OCI-LY3 (cell line): ENCODE results near the gene FRS3.
A peak's percentile ranks its signal among the peaks of the same experiment; 100 is the strongest.

Source experiments
- H2AFZ ChIP-seq: fragments of 200-600, 300-600 bp; shearing (Covaris generic); 2 replicates; pipeline ENCODE4 v1.6.0; 2014; ENCODE audit warnings: antibody characterized with exemption, low read depth, low read length
- H3K27ac ChIP-seq: fragments of 200-600, 300-600 bp; sonication (generic); 2 replicates; pipeline ENCODE4 v1.5.1; 2014; ENCODE audit warnings: mild to moderate bottlenecking, low read length, moderate library complexity, mixed read lengths
- H3K27me3 ChIP-seq: fragments of 200-600, 300-600 bp; sonication (generic); 2 replicates; pipeline ENCODE4 v1.6.1; 2014; ENCODE audit warnings: low read depth, low read length, mixed read lengths
- H3K36me3 ChIP-seq: fragments of 200-600, 300-600 bp; sonication (generic); replicated peaks from 2 replicates; pipeline ENCODE3; 2014; ENCODE audit warnings: low read depth, low read length, mixed read lengths
- H3K4me1 ChIP-seq: fragments of 300-600, 200-600 bp; sonication (generic); 2 replicates; pipeline ENCODE4 v1.6.1; 2014; ENCODE audit warnings: low read length, mixed read lengths
- H3K4me2 ChIP-seq: fragments of 200-600, 300-600 bp; sonication (generic); 2 replicates; pipeline ENCODE4 v1.6.1; 2014; ENCODE audit warnings: low read length, mixed read lengths
- H3K4me3 ChIP-seq: fragments of 300-600, 200-600 bp; sonication (generic); 2 replicates; pipeline ENCODE4 v1.5.1; 2014; ENCODE audit warnings: antibody characterized with exemption, mild to moderate bottlenecking, low read length, moderate library complexity
- H3K79me2 ChIP-seq: fragments of 300-600, 200-600 bp; shearing (Covaris generic); 2 replicates; pipeline ENCODE4 v1.6.1; 2014; ENCODE audit warnings: mild to moderate bottlenecking, low read length, mixed read lengths
- H3K9ac ChIP-seq: fragments of 300-600, 200-600 bp; shearing (Covaris generic); 2 replicates; pipeline ENCODE4 v1.6.0; 2014; ENCODE audit warnings: mild to moderate bottlenecking, low read length, moderate library complexity
- H3K9me3 ChIP-seq: fragments of 200-600, 300-600 bp; shearing (Covaris generic); 2 replicates; pipeline ENCODE4 v1.6.1; 2014; ENCODE audit warnings: low read length, mixed read lengths; ENCODE audit not compliant: insufficient read depth
- H4K20me1 ChIP-seq: fragments of 200-600, 300-600 bp; sonication (generic); 2 replicates; pipeline ENCODE4 v1.6.1; 2016; ENCODE audit warnings: low read length, mixed read lengths; ENCODE audit not compliant: insufficient read depth
- EZH2phosphoT487 ChIP-seq: fragments of 200-600 bp; shearing (Covaris generic); IDR thresholded peaks from 2 replicates; pipeline ENCODE4 v1.6.1; 2018; ENCODE audit warnings: antibody characterized with exemption, mixed run types, low read depth
- TF ChIP-seq, protein P1 (sequence below): fragments of 200-600, 300-600 bp; sonication (generic); IDR thresholded peaks from 2 replicates; pipeline ENCODE4 v1.5.1; 2014; ENCODE audit warnings: antibody characterized with exemption, low read length, low read depth

FRS3 gene

DNA sequence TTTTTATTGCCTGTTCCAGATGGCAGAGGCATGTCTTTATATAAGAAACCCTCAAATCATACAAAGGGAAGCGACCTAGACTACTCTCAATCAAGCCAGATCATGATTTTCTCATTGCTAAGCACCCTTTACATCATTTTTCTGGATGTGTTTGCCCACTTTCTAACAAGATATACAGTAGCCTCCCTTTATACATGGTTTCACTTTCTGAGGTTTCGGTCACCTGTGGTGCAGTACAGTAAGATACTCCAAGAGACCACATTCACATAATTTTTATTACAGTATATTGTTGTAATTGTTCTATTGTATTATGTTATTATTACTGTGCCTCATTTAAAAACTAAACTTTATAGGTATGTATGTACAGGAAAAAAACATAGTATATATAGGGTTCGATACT is 31.4 kb upstream of the FRS3 start:
- no peak overlapping the region for H2AFZ ChIP-seq
- no peaks in the 10 kb centered on the region for H3K27me3 ChIP-seq
- no peaks in the 10 kb centered on the region for H4K20me1 ChIP-seq
- H3K27ac ChIP-seq: no peak overlapping the region
- TF ChIP-seq, protein P1, sequence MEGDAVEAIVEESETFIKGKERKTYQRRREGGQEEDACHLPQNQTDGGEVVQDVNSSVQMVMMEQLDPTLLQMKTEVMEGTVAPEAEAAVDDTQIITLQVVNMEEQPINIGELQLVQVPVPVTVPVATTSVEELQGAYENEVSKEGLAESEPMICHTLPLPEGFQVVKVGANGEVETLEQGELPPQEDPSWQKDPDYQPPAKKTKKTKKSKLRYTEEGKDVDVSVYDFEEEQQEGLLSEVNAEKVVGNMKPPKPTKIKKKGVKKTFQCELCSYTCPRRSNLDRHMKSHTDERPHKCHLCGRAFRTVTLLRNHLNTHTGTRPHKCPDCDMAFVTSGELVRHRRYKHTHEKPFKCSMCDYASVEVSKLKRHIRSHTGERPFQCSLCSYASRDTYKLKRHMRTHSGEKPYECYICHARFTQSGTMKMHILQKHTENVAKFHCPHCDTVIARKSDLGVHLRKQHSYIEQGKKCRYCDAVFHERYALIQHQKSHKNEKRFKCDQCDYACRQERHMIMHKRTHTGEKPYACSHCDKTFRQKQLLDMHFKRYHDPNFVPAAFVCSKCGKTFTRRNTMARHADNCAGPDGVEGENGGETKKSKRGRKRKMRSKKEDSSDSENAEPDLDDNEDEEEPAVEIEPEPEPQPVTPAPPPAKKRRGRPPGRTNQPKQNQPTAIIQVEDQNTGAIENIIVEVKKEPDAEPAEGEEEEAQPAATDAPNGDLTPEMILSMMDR: no peak
- no peak for TF ChIP-seq EZH2phosphoT487
- peaks cover under 1% of the 10 kb centered on the region for H3K36me3 ChIP-seq
- H3K9ac ChIP-seq: no peak overlapping the region
- H3K4me1 ChIP-seq: peaks cover 7% of the 10 kb centered on the region
- no peak overlapping the region for H3K4me3 ChIP-seq
- H3K79me2 ChIP-seq: no peaks in the 10 kb centered on the region
- H3K4me2 ChIP-seq: peak overlapping the region; percentile 10; the same call in 1 of the 2 replicates
- no peaks in the 10 kb centered on the region for H3K9me3 ChIP-seq

DNA sequence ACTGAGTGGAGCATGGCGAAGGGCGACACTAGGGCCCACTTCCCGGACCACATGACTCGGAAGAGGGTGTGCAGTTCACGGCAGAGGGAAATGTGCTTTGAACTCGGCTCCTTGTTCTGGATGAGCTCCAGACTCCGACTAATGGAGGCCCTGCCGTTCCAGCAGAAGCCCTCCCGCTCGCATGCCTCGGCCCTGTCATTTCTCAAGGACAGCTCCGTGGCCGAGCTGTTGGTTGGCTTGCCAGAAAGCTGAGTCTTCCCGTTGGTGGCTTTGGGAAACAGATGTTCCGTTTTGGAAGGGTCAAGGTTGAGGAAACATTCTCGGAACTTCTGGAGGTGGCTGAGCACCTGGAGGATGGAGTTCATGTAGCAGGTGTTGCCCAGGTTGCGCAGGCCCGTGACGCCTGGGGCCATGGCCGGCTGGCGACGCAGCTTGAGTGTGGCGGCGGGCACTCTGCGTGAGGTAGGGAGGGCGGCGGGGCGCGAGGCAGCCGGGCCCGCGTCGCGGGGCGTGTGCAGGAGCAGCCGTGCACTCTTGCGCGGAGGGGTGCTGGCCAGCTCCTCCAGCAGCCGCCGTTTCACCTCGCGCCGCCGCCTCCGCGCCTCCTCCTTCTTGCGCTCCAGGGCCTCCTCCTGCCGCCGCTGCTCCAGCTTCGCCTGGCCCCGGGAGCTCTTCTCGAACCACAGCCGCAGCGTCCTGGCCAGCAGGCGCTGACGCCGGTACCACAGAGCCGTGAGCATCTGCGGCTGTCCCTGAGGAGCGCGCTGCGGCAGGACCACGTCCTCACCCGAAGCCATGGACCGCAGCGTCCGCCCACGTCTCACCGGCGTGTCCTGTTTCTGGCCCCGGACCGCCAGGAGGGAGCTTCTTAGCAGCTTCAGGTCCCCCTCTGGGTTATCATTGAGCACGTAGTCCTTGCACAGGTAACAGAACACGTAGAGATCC is 26.4 kb upstream of the FRS3 start:
- H4K20me1 ChIP-seq: no peaks in the 10 kb centered on the region
- TF ChIP-seq EZH2phosphoT487: no peak
- TF ChIP-seq, protein P1: no peak
- H3K27ac ChIP-seq: no peak overlapping the region
- no peaks in the 10 kb centered on the region for H3K9me3 ChIP-seq
- no peaks in the 10 kb centered on the region for H3K79me2 ChIP-seq
- no peak overlapping the region for H2AFZ ChIP-seq
- peaks cover 6% of the 10 kb centered on the region for H3K36me3 ChIP-seq
- no peak overlapping the region for H3K9ac ChIP-seq
- no peak overlapping the region for H3K4me3 ChIP-seq
- peaks cover 6% of the 10 kb centered on the region for H3K4me1 ChIP-seq
- no peaks in the 10 kb centered on the region for H3K27me3 ChIP-seq
- H3K4me2 ChIP-seq: no peak overlapping the region

DNA sequence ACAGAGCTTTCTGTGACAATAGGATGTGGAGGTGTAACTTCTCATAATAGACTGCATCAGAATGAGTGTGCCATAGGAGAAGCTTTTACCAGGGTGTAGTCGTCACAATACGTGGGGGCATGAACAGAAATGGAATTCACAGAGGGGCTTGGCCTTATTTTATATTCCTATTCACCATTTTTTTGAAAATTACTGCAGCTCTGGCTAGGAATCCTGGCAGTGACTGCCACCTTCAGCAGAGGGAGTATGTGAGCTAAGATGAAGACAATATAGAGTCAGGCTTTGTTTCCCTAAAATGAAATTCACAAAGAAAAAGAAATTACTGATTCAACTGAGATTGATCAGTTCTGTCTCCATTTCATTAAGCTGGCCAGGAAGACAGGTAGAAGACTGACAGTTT is 21.7 kb upstream of the FRS3 start:
- no peak overlapping the region for H3K27ac ChIP-seq
- H3K9ac ChIP-seq: no peak overlapping the region
- no peak overlapping the region for H3K4me3 ChIP-seq
- no peaks in the 10 kb centered on the region for H3K79me2 ChIP-seq
- no peaks in the 10 kb centered on the region for H4K20me1 ChIP-seq
- TF ChIP-seq, protein P1: peak; percentile 55
- TF ChIP-seq EZH2phosphoT487: no peak
- no peaks in the 10 kb centered on the region for H3K27me3 ChIP-seq
- H3K4me2 ChIP-seq: no peak overlapping the region
- peaks cover 13% of the 10 kb centered on the region for H3K36me3 ChIP-seq
- H3K4me1 ChIP-seq: no peaks in the 10 kb centered on the region
- no peaks in the 10 kb centered on the region for H3K9me3 ChIP-seq
- no peak overlapping the region for H2AFZ ChIP-seq

DNA sequence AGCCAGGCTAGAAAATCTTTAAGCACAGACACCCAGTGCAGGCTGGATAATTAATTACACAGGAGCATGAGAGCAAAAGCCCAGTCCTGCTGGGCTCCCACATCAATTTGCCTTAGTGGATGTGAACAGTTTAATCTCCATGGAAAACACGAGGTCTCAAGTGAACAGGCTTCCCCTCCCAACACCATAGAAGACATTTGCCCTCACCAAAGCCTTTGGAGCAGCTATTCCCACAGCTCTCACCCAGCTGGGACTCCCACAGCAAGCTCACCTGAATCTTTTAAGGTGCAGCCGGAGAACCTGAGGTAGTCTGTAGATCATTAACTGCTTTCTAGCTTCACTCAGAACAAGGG is 19.8 kb upstream of the FRS3 start:
- Histone ChIP-seq H3K79me2 (no peaks in the 10 kb centered on the region), H3K4me1 (no peaks in the 10 kb centered on the region), H3K4me3 (no peak overlapping the region), H3K4me2 (no peak overlapping the region), H3K27me3 (no peaks in the 10 kb centered on the region), H3K36me3 (peaks cover 20% of the 10 kb centered on the region), H2AFZ (no peak overlapping the region), H3K9me3 (no peaks in the 10 kb centered on the region), H3K9ac (no peak overlapping the region), H4K20me1 (no peaks in the 10 kb centered on the region), H3K27ac (no peak overlapping the region)
- no peak for TF ChIP-seq EZH2phosphoT487
- TF ChIP-seq, protein P1: no peak
